ENCODE data around the gene PEAR1. TPM values are rescaled to one million over a fixed set of nuclear protein-coding genes. Genes with fewer than 3 reads are reported as not detected.

The PEAR1 gene
- total and polyA plus RNA-seq, 2 of the 8 experiments (the other 6 are each of a cell fraction or from before 2014, with no cell fraction given): 0.63 to 0.71 TPM

- Histone ChIP-seq H2BK12ac (ENCODE audit: low read depth, low read length) (no peak overlapping the region), H2AK5ac (ENCODE audit: low read depth, low read length) (no peak overlapping the region), H3K36me3 (ENCODE audit: control insufficient read depth in 2 of 4, insufficient read depth in 4 of 4, low read length in 3 of 4) (peaks cover 28 to 78% (median 47%) of the 10 kb centered on the region in 4 experiments)
Measured at GRCh38 chr1:156947818-156948525, 54.5 kb downstream of the PEAR1 start.

More at GRCh38 chr1:156947818-156948525, 54.5 kb downstream of the PEAR1 start:
- no peaks in the 10 kb centered on the region for H3K9me3 ChIP-seq (ENCODE audit: insufficient read depth in 2 of 2, low read depth in 1 of 2, low read length in 1 of 2)
- H2BK20ac ChIP-seq (ENCODE audit: low read length): no peak overlapping the region
- no peak overlapping the region for H3K4me3 ChIP-seq (ENCODE audit: extremely low read depth in 1 of 4, insufficient read depth in 2 of 4, low read depth in 3 of 4, low read length in 4 of 4)
- H3K27ac ChIP-seq (ENCODE audit: low read depth, low read length): no peak overlapping the region
- no peak overlapping the region for H4K5ac ChIP-seq (ENCODE audit: insufficient read length, low read depth, low read length)
- H2BK5ac ChIP-seq (ENCODE audit: low read depth, low read length): no peak overlapping the region
- H3K4ac ChIP-seq (replicated peaks; ENCODE audit: insufficient read length, low read depth, low read length): no peak overlapping the region
- FAIRE-seq (no peak), DNase-seq (ENCODE audit: low read depth in 1 of 2, low spot score in 2 of 2) (no peak)
- ChIA-PET CTCF (ENCODE audit: partially characterized antibody) (interaction anchor here (0.7 to 5.0 kb wide), 24 partner anchors 7 to 208 kb away, joined by 3 to 31 read pairs (median 4); no protein-coding TSS in a partner anchor), POLR2A (ENCODE audit: partially characterized antibody) (no interaction called here)
- TF ChIP-seq POU5F1 (IDR thresholded peaks at IDR 0.05; ENCODE audit: low read depth, low read length): no peak
- TF ChIP-seq TBP (IDR thresholded peaks at IDR 0.05; ENCODE audit: low read depth, low read length): no peak
- no peak for TF ChIP-seq RBBP5 (IDR thresholded peaks at IDR 0.05; ENCODE audit: borderline replicate concordance, low read depth, low read length)
- no peak for TF ChIP-seq SIN3A (conservative IDR thresholded peaks at IDR 0.05 in 1 of 2, IDR thresholded peaks at IDR 0.05 in 1 of 2; ENCODE audit: low read depth in 1 of 2, low read length in 2 of 2)
- TF ChIP-seq E2F6 (IDR thresholded peaks at IDR 0.05): no peak
- no peak for TF ChIP-seq BCL11A (IDR thresholded peaks at IDR 0.05; ENCODE audit: low read depth in 2 of 2, low read length in 2 of 2)
- no peak for TF ChIP-seq RFX5 (IDR thresholded peaks at IDR 0.05; ENCODE audit: borderline replicate concordance, low read depth, low read length)
- no peak for TF ChIP-seq TAF7 (optimal IDR thresholded peaks at IDR 0.05; ENCODE audit: borderline replicate concordance, low read depth, low read length)
- TF ChIP-seq GABPA (IDR thresholded peaks at IDR 0.05; ENCODE audit: borderline replicate concordance, insufficient read depth, low read length): no peak
- TF ChIP-seq RAD21 (IDR thresholded peaks at IDR 0.05 in 1 of 2, conservative IDR thresholded peaks at IDR 0.05 in 1 of 2; ENCODE audit: low read depth in 2 of 2, low read length in 2 of 2): no peak
- TF ChIP-seq ZNF274 (IDR thresholded peaks at IDR 0.05; ENCODE audit: borderline replicate concordance, extremely low read depth, low read length): no peak
- no peaks in the 10 kb centered on the region for H3K4me1 ChIP-seq (replicated peaks in 1 of 4; ENCODE audit: control insufficient read depth in 3 of 4, insufficient read depth in 4 of 4, low read length in 3 of 4)
- no peak overlapping the region for H4K91ac ChIP-seq (replicated peaks; ENCODE audit: insufficient read length, low read length)
- H3K79me2 ChIP-seq (ENCODE audit: control insufficient read depth in 1 of 2, insufficient read depth in 2 of 2, low read length in 2 of 2): no peaks in the 10 kb centered on the region
- no peak overlapping the region for H2BK15ac ChIP-seq (ENCODE audit: low read length)
- H3K18ac ChIP-seq (ENCODE audit: extremely low read depth, low read length): no peak overlapping the region
- no peak overlapping the region for H3K14ac ChIP-seq (ENCODE audit: insufficient read length)
- peaks cover 8 to 10% of the 10 kb centered on the region in 2 experiments for H4K20me1 ChIP-seq (replicated peaks in 1 of 2; ENCODE audit: control insufficient read depth in 1 of 2, insufficient read depth in 2 of 2, low read length in 2 of 2)
- H3K56ac ChIP-seq (replicated peaks; ENCODE audit: insufficient read length, low read depth, low read length): no peak overlapping the region
- H3K79me1 ChIP-seq (ENCODE audit: low read depth, low read length): peaks cover 2% of the 10 kb centered on the region
- H4K8ac ChIP-seq (ENCODE audit: extremely low read depth, insufficient read depth, low read length): no peak overlapping the region; the same call in 1 of the 2 replicates
- H2BK120ac ChIP-seq (replicated peaks; ENCODE audit: low read depth, low read length): no peak overlapping the region
- no peak overlapping the region for H3K9ac ChIP-seq (replicated peaks in 1 of 4; ENCODE audit: extremely low read depth in 1 of 4, low read depth in 3 of 4, low read length in 3 of 4)
- H2AFZ ChIP-seq (ENCODE audit: low read length): no peak overlapping the region
- no peaks in the 10 kb centered on the region for H3K27me3 ChIP-seq (replicated peaks in 1 of 4; ENCODE audit: control insufficient read depth in 3 of 4, extremely low read depth in 1 of 4, insufficient read depth in 3 of 4, low read length in 3 of 4)
- H3K23ac ChIP-seq (ENCODE audit: insufficient read length): no peak overlapping the region
- no peak overlapping the region for H3K4me2 ChIP-seq (ENCODE audit: insufficient read depth in 1 of 2, low read depth in 2 of 2, low read length in 2 of 2)
- no peaks in the 10 kb centered on the region for H3K23me2 ChIP-seq (ENCODE audit: low read depth, low read length)
- 97% methylated on average over 16 of the region's 17 CpGs; no CpG with 5 or more reads in 1 of the 2 experiments for WGBS, 2 experiments (ENCODE audit: extremely low coverage in 1 of 2, insufficient coverage in 1 of 2, insufficient read length in 1 of 2, insufficient replicate concordance in 2 of 2, low coverage in 1 of 2, low lambda C conversion rate in 2 of 2, missing lambda C conversion rate in 1 of 2)
